GM08714 (cell line): Measurements from ENCODE around the gene SIN3A.
"Not testable (repeated sequence)": the region's sequence is repeated elsewhere in the genome, so short reads cannot be mapped to it uniquely, and the experiment has no call there.

Experiments used
- H3K4me3 ChIP-seq: fragments of 200-500 bp; sonication (Bioruptor generic); 2 replicates; pipeline ENCODE4 v1.5.1; 2014; ENCODE audit warnings: mild to moderate bottlenecking, low read length, inconsistent platforms
- ZNF274 ChIP-seq: IDR thresholded peaks from 2 replicates; pipeline ENCODE4 v1.6.1; 2012; ENCODE audit warnings: mild to moderate bottlenecking, low read depth, low read length

The SIN3A gene

GRCh38 chr15:75451674-75452363, at the start of gene SIN3A:
TSS of gene SIN3A (minus strand) at chr15:75451690. CDS start at chr15:75430375, 21,315 bp downstream.
- peak within 1 kb of the TSS; percentile 81 for H3K4me3 ChIP-seq
- TF ChIP-seq ZNF274: no peak

- no peak overlapping the region for H3K4me3 ChIP-seq
- TF ChIP-seq ZNF274: no peak
These were observed 42.2 kb upstream of the SIN3A start for GRCh38 chr15:75493732-75494131.

- no peak for TF ChIP-seq ZNF274
- H3K4me3 ChIP-seq: no peak overlapping the region
These were observed 32.5 kb upstream of the SIN3A start for GRCh38 chr15:75483961-75484360.

- H3K4me3 ChIP-seq: not testable (repeated sequence)
These were observed 32.1 kb upstream of the SIN3A start for GRCh38 chr15:75483556-75483955.

GRCh38 chr15:75483106-75483505, 31.6 kb upstream of the SIN3A start:
- no peak overlapping the region for H3K4me3 ChIP-seq
- no peak for TF ChIP-seq ZNF274

- H3K4me3 ChIP-seq: not testable (repeated sequence)
These were observed 29.0 kb upstream of the SIN3A start for GRCh38 chr15:75480463-75480862.

- no peak overlapping the region for H3K4me3 ChIP-seq
- TF ChIP-seq ZNF274: no peak
These were observed 28.2 kb upstream of the SIN3A start for GRCh38 chr15:75479670-75480069.

- H3K4me3 ChIP-seq: not testable (repeated sequence)
These were observed 25.6 kb upstream of the SIN3A start for GRCh38 chr15:75477094-75477493.

GRCh38 chr15:75468913-75469598, 17.6 kb upstream of the SIN3A start:
- H3K4me3 ChIP-seq: no peak overlapping the region
- TF ChIP-seq ZNF274: no peak

GRCh38 chr15:75460646-75461045, 9.2 kb upstream of the SIN3A start:
- no peak overlapping the region for H3K4me3 ChIP-seq
- no peak for TF ChIP-seq ZNF274

- no peak for TF ChIP-seq ZNF274
- no peak overlapping the region for H3K4me3 ChIP-seq
These were observed 8.1 kb upstream of the SIN3A start for GRCh38 chr15:75459581-75459980.

- no peak overlapping the region for H3K4me3 ChIP-seq
- no peak for TF ChIP-seq ZNF274
These were observed 5.2 kb upstream of the SIN3A start for GRCh38 chr15:75456710-75457109.

GRCh38 chr15:75455982-75456531, 4.6 kb upstream of the SIN3A start:
- no peak for TF ChIP-seq ZNF274
- peak overlapping the region; percentile 84 for H3K4me3 ChIP-seq

GRCh38 chr15:75455424-75455981, 4.0 kb upstream of the SIN3A start:
- peak overlapping the region; percentile 84 for H3K4me3 ChIP-seq
- TF ChIP-seq ZNF274: no peak
